GM19452 (cell line): Measurements from ENCODE around the gene F11.
"Not testable (repeated sequence)": the region's sequence is repeated elsewhere in the genome, so short reads cannot be mapped to it uniquely, and the experiment has no call there.

Experiments
- ATAC-seq: cut with Tn5 transposase; IDR thresholded peaks from one replicate; pipeline ENCODE4 v1.9.1; 2021; ENCODE audit not compliant: unreplicated experiment

F11 gene

GRCh38 chr4:186249785-186250754 lies 15.9 kb upstream of the F11 start:
- no peak for ATAC-seq

GRCh38 chr4:186250760-186251159 lies 15.2 kb upstream of the F11 start:
- ATAC-seq = no peak

- ATAC-seq = no peak
Observed at GRCh38 chr4:186255122-186255521, 10.9 kb upstream of the F11 start.

- no peak for ATAC-seq
Observed at GRCh38 chr4:186258216-186258811, 7.7 kb upstream of the F11 start.

- no peak for ATAC-seq
Observed at GRCh38 chr4:186260117-186260503, 5.9 kb upstream of the F11 start.

- ATAC-seq = no peak
Observed at GRCh38 chr4:186260504-186261448, 5.2 kb upstream of the F11 start.

GRCh38 chr4:186264660-186265059 lies 1.3 kb upstream of the F11 start:
- ATAC-seq = no peak

GRCh38 chr4:186265250-186265649 lies 739 bp upstream of the F11 start:
- ATAC-seq = not testable (repeated sequence)

- ATAC-seq = no peak
Observed at GRCh38 chr4:186266729-186267456, 904 bp downstream of the F11 start.

- no peak for ATAC-seq
Observed at GRCh38 chr4:186271081-186271678, 5.2 kb downstream of the F11 start.

GRCh38 chr4:186272699-186273391 lies 6.9 kb downstream of the F11 start:
- no peak for ATAC-seq

GRCh38 chr4:186273392-186273789 lies 7.4 kb downstream of the F11 start:
- not testable (repeated sequence) for ATAC-seq

GRCh38 chr4:186283311-186283710 lies 17.3 kb downstream of the F11 start:
- ATAC-seq = no peak

GRCh38 chr4:186285147-186285546 lies 19.2 kb downstream of the F11 start:
- no peak for ATAC-seq

GRCh38 chr4:186286581-186286980 lies 20.6 kb downstream of the F11 start:
- no peak for ATAC-seq

- ATAC-seq = no peak
Observed at GRCh38 chr4:186291256-186291890, 25.4 kb downstream of the F11 start.

GRCh38 chr4:186294160-186294559 lies 28.2 kb downstream of the F11 start:
- ATAC-seq = no peak

GRCh38 chr4:186296481-186296880 lies 30.5 kb downstream of the F11 start:
- no peak for ATAC-seq

- ATAC-seq = no peak
Observed at GRCh38 chr4:186297013-186297645, 31.1 kb downstream of the F11 start.
